ENCODE data around the gene NOS3. TPM values are rescaled to one million over a fixed set of nuclear protein-coding genes. Genes with fewer than 3 reads are reported as not detected.
A peak's percentile ranks its signal among the peaks of the same experiment; 100 is the strongest.

Gene NOS3
- total and polyA plus RNA-seq, 2 of the 13 experiments (the other 11 are each of a cell fraction or from before 2014, with no cell fraction given) = 3.7 to 7.5 TPM

- H3K4me1 ChIP-seq (ENCODE audit: insufficient read depth, low read length) = peaks cover 61% of the 10 kb centered on the region
- peaks cover 3 to 14% of the 10 kb centered on the region in 2 experiments; a peak in 4 of 5 replicates for H3K36me3 ChIP-seq (replicated peaks in 1 of 2; ENCODE audit: control insufficient read depth in 1 of 2, insufficient read depth in 2 of 2, low read length in 2 of 2)
- H3K4me2 ChIP-seq (ENCODE audit: low read depth, low read length) = peak overlapping the region; percentile 98
- BruUV-seq (replicated peaks) = no TSS peak
- POLR2A ChIA-PET = interaction anchor here (1.4 to 4.4 kb wide), 4 partner anchors 21 to 33 kb away, joined by 4 to 144 read pairs (median 7); partner anchors contain the start of genes ABCB8, AGAP3, FASTK and TMUB1
- H3K4me3 ChIP-seq (replicated peaks in 1 of 3; ENCODE audit: insufficient read depth in 1 of 3, low read depth in 2 of 3, low read length in 3 of 3) = peak overlapping the region; percentile 69 to 92 (median 90)
- no peaks in the 10 kb centered on the region; a peak in 1 of 5 replicates for H3K27me3 ChIP-seq (ENCODE audit: control insufficient read depth in 1 of 2, insufficient read depth in 2 of 2, low read length in 2 of 2)
- peak overlapping the region; percentile 71 for H3K9ac ChIP-seq (ENCODE audit: insufficient read depth, low read depth, low read length)
- FAIRE-seq (no peak), DNase-seq (ENCODE audit: low spot score) (peak; percentile 42), ATAC-seq (no peak)
- H3K27ac ChIP-seq (ENCODE audit: extremely low read length, insufficient read depth, low read length) = peak overlapping the region; percentile 86
- peaks cover 4% of the 10 kb centered on the region; the same call in 1 of the 2 replicates for H4K20me1 ChIP-seq (ENCODE audit: insufficient read depth, low read length)
- intact Hi-C loops (cut with micrococcal nuclease; ENCODE audit: unreplicated experiment) = no loop called here
- H3K79me2 ChIP-seq (ENCODE audit: insufficient read depth, low read length) = peaks cover 16% of the 10 kb centered on the region
- H3K9me3 ChIP-seq (ENCODE audit: low read length) = no peaks in the 10 kb centered on the region
- CTCF ChIA-PET (ENCODE audit: low intra/inter-chr PET ratio, low total read pairs) = interaction anchor here (0.8 kb wide), 1 partner anchor 50 kb away, joined by 3 read pairs; no protein-coding TSS in a partner anchor
- in situ Hi-C loops (cut with HindIII; ENCODE audit: extremely low pct_ligation_motif_present, low pct_unique_long_range_greater_than_20kb) = no loop called here
- WGBS (ENCODE audit: low lambda C conversion rate) = 1% methylated on average over 7 of the region's 21 CpGs
- H2AFZ ChIP-seq (ENCODE audit: low read length) = no peak overlapping the region
- TF ChIP-seq MIER2 (CRISPR knock-in tag; IDR thresholded peaks at IDR 0.05) (no peak), UBTF (CRISPR knock-in tag; IDR thresholded peaks at IDR 0.05) (peak; percentile 33), ZBTB14 (CRISPR knock-in tag; IDR thresholded peaks at IDR 0.05) (0 out of 2 replicates have a peak, but pooled peaks have one; percentile 20), HMGXB4 (CRISPR knock-in tag; IDR thresholded peaks at IDR 0.05; ENCODE audit: borderline replicate concordance in 1 of 2, low read depth in 1 of 2) (no peak), HNRNPLL (IDR thresholded peaks at IDR 0.05; ENCODE audit: low read depth, low read length, poor library complexity, severe bottlenecking) (peak; percentile 36), RXRA (CRISPR knock-in tag; IDR thresholded peaks at IDR 0.05) (peak; percentile 9; the same call in 1 of the 2 replicates), MAF1 (CRISPR knock-in tag; IDR thresholded peaks at IDR 0.05; ENCODE audit: borderline replicate concordance) (0 out of 2 replicates have a peak, but pooled peaks have one; percentile 20), GATAD1 (CRISPR knock-in tag; IDR thresholded peaks at IDR 0.05) (0 out of 2 replicates have a peak, but pooled peaks have one; percentile 12), FOXP4 (CRISPR knock-in tag; IDR thresholded peaks at IDR 0.05) (0 out of 2 replicates have a peak, but pooled peaks have one; percentile 19), ZBTB7A (CRISPR knock-in tag; IDR thresholded peaks at IDR 0.05) (0 out of 2 replicates have a peak, but pooled peaks have one; percentile 18), AGO2 (optimal IDR thresholded peaks at IDR 0.05; ENCODE audit: low read depth, low read length) (peak; percentile 36), ZNF616 (CRISPR knock-in tag; IDR thresholded peaks at IDR 0.05; ENCODE audit: low read depth) (peak; percentile 73; the same call in 1 of the 2 replicates), ZNF766 (CRISPR knock-in tag; IDR thresholded peaks at IDR 0.05; ENCODE audit: borderline replicate concordance) (0 out of 2 replicates have a peak, but pooled peaks have one; percentile 71), ZFY (CRISPR knock-in tag; IDR thresholded peaks at IDR 0.05) (peak; percentile 16; the same call in 1 of the 2 replicates)
Observed at GRCh38 chr7:151060416-151061212, 69.8 kb downstream of the NOS3 start.
